DND-41 (cell line): ENCODE measurements around the gene KLHL30.

ENCODE experiments used
- ATAC-seq: fragments of 200-7000 bp; cut with Tn5 transposase; 3 replicates; pipeline ENCODE4 v1.9.1; 2021; ENCODE audit warnings: low read depth; ENCODE audit not compliant: insufficient read depth
- DNase-seq: peaks from one replicate; pipeline ENCODE4 v3.0.0-alpha.2; 2020
- H2AFZ ChIP-seq: 2 replicates; pipeline ENCODE4 v1.6.0; 2012; ENCODE audit warnings: low read depth, low read length
- H3K27ac ChIP-seq: 2 replicates; pipeline ENCODE4 v1.5.1; 2012; ENCODE audit warnings: low read length, inconsistent platforms
- H3K27me3 ChIP-seq: fragments of 200-600 bp; sonication (generic); 2 replicates; pipeline ENCODE4 v1.6.0; 2012; ENCODE audit warnings: low read length, mild to moderate bottlenecking, inconsistent platforms; ENCODE audit not compliant: insufficient read depth, poor library complexity
- H3K36me3 ChIP-seq: 2 replicates; pipeline ENCODE4 v1.5.1; 2012; ENCODE audit warnings: low read length, inconsistent platforms; ENCODE audit not compliant: insufficient read depth
- H3K4me1 ChIP-seq: 2 replicates; pipeline ENCODE4 v1.5.1; 2012; ENCODE audit warnings: mild to moderate bottlenecking, low read length; ENCODE audit not compliant: insufficient read depth
- H3K4me2 ChIP-seq: 2 replicates; pipeline ENCODE4 v1.6.0; 2012; ENCODE audit warnings: mild to moderate bottlenecking, moderate library complexity, low read length, inconsistent platforms; ENCODE audit not compliant: insufficient read depth
- H3K4me3 ChIP-seq, 2 experiments: fragments of 200-600 bp in 1 of 2; shearing (Covaris generic) in 1 of 2; 2 replicates each; pipeline ENCODE4 v1.5.1; 2012 to 2016; ENCODE audit warnings: inconsistent platforms in 2 of 2, low read length in 2 of 2, mild to moderate bottlenecking in 2 of 2, low read depth in 1 of 2, moderate library complexity in 1 of 2
- H3K79me2 ChIP-seq: 2 replicates; pipeline ENCODE4 v1.6.0; 2012; ENCODE audit warnings: low read length, inconsistent platforms; ENCODE audit not compliant: insufficient read depth
- H3K9ac ChIP-seq: 2 replicates; pipeline ENCODE4 v1.6.0; 2012; ENCODE audit warnings: low read depth, mild to moderate bottlenecking, inconsistent platforms, low read length, moderate library complexity
- H3K9me3 ChIP-seq: 2 replicates; pipeline ENCODE4 v1.5.1; 2012; ENCODE audit warnings: low read length, moderate library complexity, mild to moderate bottlenecking, inconsistent platforms; ENCODE audit not compliant: insufficient read depth, severe bottlenecking
- H4K20me1 ChIP-seq: 2 replicates; pipeline ENCODE4 v1.6.0; 2012; ENCODE audit warnings: low read length; ENCODE audit not compliant: insufficient read depth
- CTCF ChIP-seq: IDR thresholded peaks from 2 replicates; pipeline ENCODE4 v1.5.1; 2012; ENCODE audit warnings: borderline replicate concordance, low read length, moderate library complexity, mild to moderate bottlenecking; ENCODE audit not compliant: poor library complexity, severe bottlenecking; ENCODE audit errors: extremely low read depth
- EZH2 ChIP-seq: IDR thresholded peaks from 3 replicates; pipeline ENCODE4 v1.6.1; 2012; ENCODE audit warnings: borderline replicate concordance, low read depth, mild to moderate bottlenecking, moderate library complexity, low read length, inconsistent platforms; ENCODE audit not compliant: severe bottlenecking

Gene KLHL30

GRCh38 chr2:238117199-238118154 is 21.0 kb upstream of the KLHL30 start:
- Histone ChIP-seq H3K9ac (no peak overlapping the region), H3K4me3 (no peak overlapping the region), H3K36me3 (no peaks in the 10 kb centered on the region), H3K79me2 (no peaks in the 10 kb centered on the region), H3K27me3 (peaks cover 19% of the 10 kb centered on the region), H3K9me3 (peaks cover 3% of the 10 kb centered on the region), H3K4me2 (no peak overlapping the region), H3K27ac (no peak overlapping the region), H3K4me1 (no peaks in the 10 kb centered on the region), H4K20me1 (no peaks in the 10 kb centered on the region), H2AFZ (no peak overlapping the region)
- DNase-seq (no peak), ATAC-seq (no peak)
- TF ChIP-seq EZH2: no peak
- no peak for TF ChIP-seq CTCF

- DNase-seq (no peak), ATAC-seq (no peak; the same call in 2 of the 3 replicates)
- Histone ChIP-seq H3K36me3 (no peaks in the 10 kb centered on the region), H3K9me3 (no peaks in the 10 kb centered on the region), H4K20me1 (no peaks in the 10 kb centered on the region), H3K4me3 (no peak overlapping the region), H3K27ac (no peak overlapping the region), H2AFZ (no peak overlapping the region), H3K9ac (no peak overlapping the region), H3K4me2 (no peak overlapping the region), H3K27me3 (peaks cover 19% of the 10 kb centered on the region), H3K79me2 (no peaks in the 10 kb centered on the region), H3K4me1 (no peaks in the 10 kb centered on the region)
- no peak for TF ChIP-seq EZH2
- TF ChIP-seq CTCF: no peak
These were observed 18.6 kb upstream of the KLHL30 start for GRCh38 chr2:238119756-238120462.

- Histone ChIP-seq H3K27ac (no peak overlapping the region), H3K4me3 (no peak overlapping the region), H3K4me2 (no peak overlapping the region), H3K4me1 (no peaks in the 10 kb centered on the region), H3K27me3 (peaks cover 19% of the 10 kb centered on the region), H3K9ac (no peak overlapping the region), H3K36me3 (no peaks in the 10 kb centered on the region), H3K9me3 (no peaks in the 10 kb centered on the region), H2AFZ (no peak overlapping the region), H3K79me2 (no peaks in the 10 kb centered on the region), H4K20me1 (no peaks in the 10 kb centered on the region; the same call in 1 of the 2 replicates)
- ATAC-seq: no peak
- no peak for TF ChIP-seq CTCF
- no peak for TF ChIP-seq EZH2
- DNase-seq: no peak
These were observed 17.8 kb upstream of the KLHL30 start for GRCh38 chr2:238120463-238121298.
